ENCODE measurements around the gene SIX4.
A peak's percentile ranks its signal among the peaks of the same experiment; 100 is the strongest.
"Not testable (repeated sequence)": the region's sequence is repeated elsewhere in the genome, so short reads cannot be mapped to it uniquely, and the experiment has no call there.

Gene SIX4

GRCh38 chr14:60723907-60724618 is at the start of gene SIX4:
SIX4 (minus strand) TSS chr14:60724351; CDS start chr14:60724074, 277 bp downstream.
- H3K27ac ChIP-seq: peak within 1 kb of the TSS; percentile 50
- DNase-seq (ENCODE audit: low read depth, low spot score): no peak

- DNase-seq (ENCODE audit: low read depth, low spot score): no peak
- H3K27ac ChIP-seq: no peak overlapping the region
Observed at GRCh38 chr14:60773558-60773957, 49.4 kb upstream of the SIX4 start.

GRCh38 chr14:60771117-60771516 is 47.0 kb upstream of the SIX4 start:
- DNase-seq (ENCODE audit: low read depth, low spot score): no peak
- H3K27ac ChIP-seq: no peak overlapping the region

- peak overlapping the region; percentile 2 for H3K27ac ChIP-seq
- no peak for DNase-seq (ENCODE audit: low read depth, low spot score)
Observed at GRCh38 chr14:60768602-60769001, 44.5 kb upstream of the SIX4 start.

GRCh38 chr14:60760644-60761364 is 36.7 kb upstream of the SIX4 start:
- no peak for DNase-seq (ENCODE audit: low read depth, low spot score)
- H3K27ac ChIP-seq: peak overlapping the region; percentile 58

- no peak for DNase-seq (ENCODE audit: low read depth, low spot score)
- peak overlapping the region; percentile 58 for H3K27ac ChIP-seq
Observed at GRCh38 chr14:60760209-60760608, 36.1 kb upstream of the SIX4 start.

GRCh38 chr14:60758885-60759284 is 34.7 kb upstream of the SIX4 start:
- H3K27ac ChIP-seq: no peak overlapping the region
- no peak for DNase-seq (ENCODE audit: low read depth, low spot score)

GRCh38 chr14:60757567-60758002 is 33.4 kb upstream of the SIX4 start:
- DNase-seq (ENCODE audit: low read depth, low spot score): peak; percentile 52
- peak overlapping the region; percentile 87 for H3K27ac ChIP-seq

- peak overlapping the region; percentile 87 for H3K27ac ChIP-seq
- DNase-seq (ENCODE audit: low read depth, low spot score): no peak
Observed at GRCh38 chr14:60756847-60757246, 32.7 kb upstream of the SIX4 start.

- no peak overlapping the region for H3K27ac ChIP-seq
- no peak for DNase-seq (ENCODE audit: low read depth, low spot score)
Observed at GRCh38 chr14:60753264-60754119, 29.3 kb upstream of the SIX4 start.

GRCh38 chr14:60744566-60744965 is 20.4 kb upstream of the SIX4 start:
- no peak for DNase-seq (ENCODE audit: low read depth, low spot score)
- H3K27ac ChIP-seq: peak overlapping the region; percentile 37

GRCh38 chr14:60738843-60739508 is 14.8 kb upstream of the SIX4 start:
- no peak for DNase-seq (ENCODE audit: low read depth, low spot score)
- no peak overlapping the region for H3K27ac ChIP-seq

- DNase-seq (ENCODE audit: low read depth, low spot score): no peak
- peak overlapping the region; percentile 57 for H3K27ac ChIP-seq
Observed at GRCh38 chr14:60736494-60736893, 12.3 kb upstream of the SIX4 start.

GRCh38 chr14:60735416-60735815 is 11.3 kb upstream of the SIX4 start:
- no peak for DNase-seq (ENCODE audit: low read depth, low spot score)
- peak overlapping the region; percentile 57 for H3K27ac ChIP-seq

GRCh38 chr14:60734465-60735242 is 10.5 kb upstream of the SIX4 start, which contains the start of gene MNAT1:
MNAT1 (plus strand) TSS chr14:60734761; CDS start chr14:60734863, 102 bp downstream.
- DNase-seq (ENCODE audit: low read depth, low spot score): no peak
- H3K27ac ChIP-seq: peak within 1 kb of the TSS; percentile 57

GRCh38 chr14:60732840-60733483 is 8.8 kb upstream of the SIX4 start:
- no peak overlapping the region for H3K27ac ChIP-seq

GRCh38 chr14:60731291-60731690 is 7.1 kb upstream of the SIX4 start:
- DNase-seq (ENCODE audit: low read depth, low spot score); H3K27ac ChIP-seq: not testable (repeated sequence)

More at GRCh38 chr14:60732840-60733483, 8.8 kb upstream of the SIX4 start:
- no peak for DNase-seq (ENCODE audit: low read depth, low spot score)

GRCh38 chr14:60723116-60723906 is 840 bp downstream of the SIX4 start:
- H3K27ac ChIP-seq: peak overlapping the region; percentile 50
- DNase-seq (ENCODE audit: low read depth, low spot score): no peak
